GM21576 (cell line): ENCODE measurements around the gene MARCO.

Source experiments
- ATAC-seq: cut with Tn5 transposase; IDR thresholded peaks from one replicate; pipeline ENCODE4 v1.9.1; 2021; ENCODE audit warnings: mild to moderate bottlenecking, moderate library complexity; ENCODE audit not compliant: unreplicated experiment

Gene MARCO, protein sequence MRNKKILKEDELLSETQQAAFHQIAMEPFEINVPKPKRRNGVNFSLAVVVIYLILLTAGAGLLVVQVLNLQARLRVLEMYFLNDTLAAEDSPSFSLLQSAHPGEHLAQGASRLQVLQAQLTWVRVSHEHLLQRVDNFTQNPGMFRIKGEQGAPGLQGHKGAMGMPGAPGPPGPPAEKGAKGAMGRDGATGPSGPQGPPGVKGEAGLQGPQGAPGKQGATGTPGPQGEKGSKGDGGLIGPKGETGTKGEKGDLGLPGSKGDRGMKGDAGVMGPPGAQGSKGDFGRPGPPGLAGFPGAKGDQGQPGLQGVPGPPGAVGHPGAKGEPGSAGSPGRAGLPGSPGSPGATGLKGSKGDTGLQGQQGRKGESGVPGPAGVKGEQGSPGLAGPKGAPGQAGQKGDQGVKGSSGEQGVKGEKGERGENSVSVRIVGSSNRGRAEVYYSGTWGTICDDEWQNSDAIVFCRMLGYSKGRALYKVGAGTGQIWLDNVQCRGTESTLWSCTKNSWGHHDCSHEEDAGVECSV

DNA sequence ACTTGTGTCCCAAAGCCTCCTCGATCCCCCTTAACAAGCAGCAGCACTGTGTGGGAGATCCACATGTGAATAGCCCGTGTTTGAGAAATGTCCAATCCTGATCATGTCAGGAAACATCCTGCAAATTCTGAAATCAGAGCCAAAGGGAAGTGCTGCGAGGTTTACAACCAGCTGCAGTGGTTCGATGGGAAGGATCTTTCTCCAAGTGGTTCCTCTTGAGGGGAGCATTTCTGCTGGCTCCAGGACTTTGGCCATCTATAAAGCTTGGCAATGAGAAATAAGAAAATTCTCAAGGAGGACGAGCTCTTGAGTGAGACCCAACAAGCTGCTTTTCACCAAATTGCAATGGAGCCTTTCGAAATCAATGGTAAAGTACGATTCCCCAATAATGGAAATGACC lies at the start of gene MARCO:
MARCO (plus strand) TSS at position 164 of the 400 bp plus-strand sequence; CDS start at position 271, 107 bp downstream.
- ATAC-seq: no peak

GRCh38 chr2:118893100-118893499 lies 48.9 kb upstream of the MARCO start:
- no peak for ATAC-seq

DNA sequence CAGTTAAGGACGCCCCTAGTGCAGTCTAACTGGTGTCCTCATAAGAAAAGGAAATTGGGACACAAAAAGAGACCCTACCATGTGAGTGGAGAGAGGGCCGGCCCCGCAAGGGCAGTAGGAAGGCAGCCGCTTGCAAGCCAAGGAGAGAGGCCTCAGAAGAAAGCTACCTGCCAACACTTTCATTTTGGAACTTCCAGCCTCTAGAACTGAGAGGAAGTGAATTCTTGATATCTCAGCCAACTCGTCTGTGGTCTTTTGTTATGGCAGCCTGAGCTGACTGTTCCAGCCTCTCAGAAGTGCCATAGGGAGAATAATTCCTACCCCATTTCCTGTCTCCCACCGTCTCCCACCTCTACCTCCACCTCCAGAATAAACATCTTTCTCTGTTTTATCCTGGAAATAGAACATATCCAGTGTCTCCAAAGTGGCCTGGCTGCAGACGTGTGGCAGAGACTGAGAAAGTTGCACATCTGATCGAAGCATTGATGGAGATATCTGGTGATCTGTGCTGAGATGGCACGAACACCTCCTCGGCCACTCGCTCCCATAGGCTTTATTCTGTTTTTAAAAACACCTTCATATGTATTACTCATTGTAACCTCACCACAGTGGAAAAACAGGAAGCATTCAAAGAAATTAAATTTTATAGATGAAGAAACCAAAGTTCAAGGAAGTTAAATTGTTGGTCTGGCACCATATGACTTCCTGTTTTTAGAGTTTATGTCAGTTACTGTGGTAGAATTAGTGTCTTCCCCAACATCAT lies 39.5 kb upstream of the MARCO start:
- ATAC-seq: no peak

DNA sequence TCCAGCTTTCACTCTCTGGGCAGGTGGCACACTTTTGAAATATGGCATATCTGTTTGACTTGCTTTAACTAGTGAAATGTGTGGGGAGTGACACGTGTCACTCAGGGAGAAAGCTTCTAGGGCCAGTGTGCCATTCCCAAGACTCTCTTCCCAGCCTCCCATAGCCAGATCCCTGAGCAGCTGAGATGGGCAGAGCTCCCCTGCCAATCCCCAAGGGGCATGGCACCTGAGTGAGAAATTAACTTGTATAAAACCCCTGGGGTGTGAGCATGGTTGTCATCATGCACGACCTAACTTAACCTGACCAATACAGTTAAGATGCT lies 39.0 kb upstream of the MARCO start:
- ATAC-seq: no peak

DNA sequence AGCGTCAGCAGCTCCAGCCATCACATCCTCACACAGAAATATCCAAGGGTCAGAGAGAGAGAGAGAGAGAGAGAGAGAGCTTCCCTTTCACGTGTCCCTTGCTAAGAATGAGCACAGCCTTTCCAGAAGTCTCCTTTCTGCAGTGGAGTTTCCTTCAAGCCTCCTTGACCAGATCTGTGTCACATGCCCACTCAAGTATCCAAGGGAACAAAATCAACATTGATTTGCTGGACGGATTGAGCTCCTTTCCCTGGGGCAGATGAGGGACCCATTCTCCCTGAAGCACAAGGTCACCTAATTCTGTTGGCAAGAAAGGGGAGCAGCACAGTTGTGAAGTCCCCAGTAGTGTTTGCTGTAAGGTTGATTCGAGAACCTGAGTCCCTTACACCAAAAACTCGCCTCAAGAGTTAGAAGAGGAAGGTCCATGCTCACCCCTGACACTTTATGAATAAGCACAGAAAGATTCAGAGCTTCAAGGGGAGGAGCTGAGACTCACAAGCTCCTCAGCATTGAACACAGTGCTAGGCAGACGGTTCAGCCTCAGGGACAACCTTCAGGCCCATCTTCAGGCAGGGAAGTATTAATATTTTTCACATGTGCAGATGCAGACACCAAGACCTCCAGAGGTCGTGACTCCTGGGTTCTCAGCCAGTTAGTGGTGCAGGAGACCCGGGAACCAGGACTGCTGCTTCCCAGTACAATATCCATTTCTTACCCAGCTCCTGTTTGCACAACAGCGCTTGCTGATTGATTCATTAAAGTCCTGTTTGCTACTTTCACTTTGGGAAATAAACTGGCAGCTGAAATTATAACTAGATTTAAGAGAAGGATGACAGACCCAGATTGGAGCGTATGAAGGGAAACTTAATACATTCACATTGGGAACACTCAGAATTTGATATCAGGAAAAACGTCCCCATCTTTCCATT lies 38.2 kb upstream of the MARCO start:
- no peak for ATAC-seq

DNA sequence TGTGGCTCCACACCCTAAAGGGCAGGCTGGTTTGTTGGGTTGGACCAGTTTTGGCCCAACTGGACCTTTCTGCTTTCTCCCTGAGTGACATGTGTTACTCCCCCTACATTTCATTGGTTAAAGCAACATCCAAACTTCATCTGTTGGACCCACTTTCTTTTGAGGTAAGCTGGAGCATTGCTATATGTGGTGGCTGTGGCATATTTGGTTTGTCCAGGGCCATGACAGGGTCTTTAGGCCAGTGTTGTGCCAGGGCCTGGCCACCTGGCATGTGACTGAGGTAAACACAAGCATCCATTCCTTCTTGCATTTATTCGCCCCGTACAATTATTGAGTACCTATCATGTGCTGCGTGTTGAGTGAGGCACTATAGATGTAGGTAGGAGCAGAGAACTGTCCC lies 36.8 kb upstream of the MARCO start:
- no peak for ATAC-seq

DNA sequence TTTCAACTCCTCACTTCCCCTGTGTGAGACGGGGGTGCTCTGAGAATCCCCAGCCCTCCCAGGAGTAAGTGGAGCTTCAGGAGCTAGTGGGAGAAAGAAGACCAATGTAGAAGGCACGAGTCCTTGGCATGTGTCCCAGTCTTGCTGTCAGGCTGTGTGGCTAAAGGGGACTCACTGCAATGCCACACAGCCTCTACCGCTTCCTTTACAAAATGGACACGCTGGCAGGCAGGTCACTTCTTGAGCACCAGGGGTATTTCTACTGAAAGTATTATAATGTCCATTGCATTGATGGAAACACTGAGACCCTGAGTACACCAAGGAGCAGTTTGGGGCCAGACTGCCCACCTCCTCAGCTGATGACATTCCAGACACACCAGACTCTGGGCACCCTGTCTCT lies 35.8 kb upstream of the MARCO start:
- no peak for ATAC-seq

DNA sequence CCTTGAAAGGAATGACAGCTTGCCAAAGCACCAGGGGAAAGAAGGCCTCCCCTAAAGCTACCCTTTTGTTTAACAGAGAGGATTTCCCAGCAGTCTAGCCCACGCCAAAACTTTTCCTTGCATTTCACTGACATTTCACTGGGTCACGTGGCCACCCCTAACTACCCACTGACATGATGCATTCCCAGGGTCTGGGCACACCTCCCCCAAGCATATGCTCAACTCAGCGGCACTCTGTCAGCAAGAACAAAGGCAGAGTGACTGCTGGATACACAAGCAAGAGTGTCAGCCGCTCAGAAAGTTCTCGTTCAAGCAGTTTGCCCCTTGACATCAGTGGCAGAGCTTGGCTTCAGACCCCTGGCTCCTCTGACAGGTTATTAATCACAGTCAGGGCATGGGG lies 34.2 kb upstream of the MARCO start:
- no peak for ATAC-seq

- ATAC-seq: no peak
Measured at GRCh38 chr2:118909191-118909590, 32.8 kb upstream of the MARCO start.

- no peak for ATAC-seq
Measured at GRCh38 chr2:118911166-118911856, 30.7 kb upstream of the MARCO start.

GRCh38 chr2:118911936-118912335 lies 30.1 kb upstream of the MARCO start:
- no peak for ATAC-seq

DNA sequence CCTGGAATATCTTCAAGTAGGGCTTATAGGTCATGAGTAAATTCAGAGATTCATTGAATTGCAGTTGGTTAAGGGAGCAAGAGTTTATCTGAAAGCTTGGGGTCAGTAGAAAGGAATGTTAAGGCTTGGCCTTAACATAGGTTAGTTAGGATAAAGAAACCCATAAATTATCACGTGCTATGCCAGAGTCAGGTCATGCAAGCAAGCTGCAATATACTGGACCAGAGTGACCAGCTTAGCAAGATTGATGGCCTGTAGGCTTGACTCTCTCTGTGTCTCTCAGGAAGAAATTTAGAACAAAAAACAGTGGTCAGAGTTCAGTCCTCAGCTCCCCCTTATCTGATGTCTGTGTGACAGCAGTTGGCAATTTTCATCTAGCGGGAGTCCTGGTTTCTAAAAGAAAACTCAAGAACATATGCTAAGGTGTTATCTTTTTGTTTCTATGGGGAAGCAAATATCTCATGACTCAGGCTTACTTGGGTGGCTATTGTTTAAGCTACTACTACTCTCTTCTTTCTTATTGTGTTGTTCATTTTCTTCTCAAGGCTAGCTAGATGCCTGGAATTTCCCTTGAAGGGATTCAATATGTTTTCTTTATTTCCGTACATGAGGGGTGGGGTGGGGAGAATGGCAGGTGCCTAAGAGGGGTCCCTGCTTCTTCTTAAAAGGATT lies 28.7 kb upstream of the MARCO start:
- ATAC-seq: no peak

DNA sequence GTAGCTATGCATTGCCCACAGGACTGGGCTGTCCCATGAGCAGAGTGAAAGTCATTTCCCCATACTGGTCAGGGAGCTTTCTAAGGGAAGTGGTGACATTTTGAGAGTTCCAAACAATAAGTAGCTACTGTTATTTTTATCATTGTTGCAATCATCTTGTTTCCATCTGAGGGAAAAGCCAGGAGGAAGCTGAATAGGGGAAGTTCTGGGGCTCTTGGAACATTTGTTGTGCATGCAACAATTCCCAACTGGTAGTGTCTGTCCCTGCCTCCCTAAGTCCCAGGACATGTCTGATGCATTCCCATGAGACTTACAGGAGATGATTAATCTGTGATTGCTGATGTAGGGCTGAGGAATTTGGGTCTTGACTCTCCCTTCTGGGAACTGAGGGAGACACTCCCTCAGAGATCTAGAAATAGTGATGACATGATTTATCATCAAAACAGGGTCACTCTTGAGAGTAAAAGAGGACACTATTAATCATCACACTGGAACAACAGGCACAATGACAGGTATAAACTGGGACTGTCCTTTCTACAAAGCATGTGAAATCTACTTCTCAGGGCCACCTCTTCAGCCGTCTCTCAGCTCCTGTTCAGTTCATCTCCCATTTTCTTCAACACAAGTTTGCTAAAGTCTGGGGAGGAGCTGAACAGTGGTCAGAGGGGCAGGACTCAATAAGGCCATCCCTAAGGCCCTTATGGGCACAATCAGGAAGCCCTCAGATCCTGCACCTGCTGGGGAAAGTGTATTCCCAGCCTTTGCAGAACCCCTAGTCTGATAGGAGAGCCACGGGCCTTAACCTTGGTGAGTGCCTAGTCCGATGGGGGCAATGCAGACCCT lies 28.0 kb upstream of the MARCO start:
- no peak for ATAC-seq

GRCh38 chr2:118914721-118915453 lies 27.1 kb upstream of the MARCO start:
- no peak for ATAC-seq

- no peak for ATAC-seq
Measured at GRCh38 chr2:118918017-118918416, 24.0 kb upstream of the MARCO start.

- no peak for ATAC-seq
Measured at GRCh38 chr2:118921646-118922045, 20.3 kb upstream of the MARCO start.

DNA sequence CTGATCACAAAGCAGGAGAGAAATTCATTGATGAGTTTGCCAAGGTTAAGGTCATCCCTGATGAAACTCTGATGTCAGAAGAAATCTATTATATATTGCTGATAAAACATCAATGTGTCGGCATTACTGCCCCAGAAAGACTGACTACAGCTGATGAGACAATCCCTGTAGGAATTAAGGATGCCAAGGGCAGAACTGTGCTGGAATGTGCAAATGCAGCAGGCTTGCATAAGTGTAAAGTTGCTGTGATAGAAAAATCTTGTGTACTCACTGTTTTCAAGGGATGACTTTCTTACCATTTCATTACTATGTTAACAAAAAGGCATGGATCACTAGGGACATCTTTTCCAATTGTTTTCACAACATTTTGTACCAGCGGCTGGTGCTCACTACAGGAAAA lies 19.7 kb upstream of the MARCO start:
- no peak for ATAC-seq

DNA sequence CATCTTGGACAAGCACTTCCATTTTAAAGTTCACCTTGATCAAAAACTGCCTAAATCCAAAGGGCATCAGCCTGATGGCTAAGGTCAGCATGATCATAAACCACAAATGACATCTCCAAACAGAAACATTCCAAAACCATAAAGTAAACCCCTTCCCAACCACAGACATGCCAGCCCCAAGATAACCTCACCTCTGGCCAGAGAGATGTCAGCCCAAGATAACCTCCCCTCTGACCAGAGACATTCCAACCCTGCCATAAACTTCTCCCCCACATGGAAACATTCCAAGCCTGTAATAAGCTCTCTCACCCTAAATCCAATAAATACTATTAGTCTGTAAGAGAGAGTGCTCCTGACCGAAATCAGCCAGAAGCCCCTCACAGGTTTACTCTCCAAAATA lies 18.6 kb upstream of the MARCO start:
- ATAC-seq: no peak
